Stimulated activated memory B cell treated with anti-CD40 and anti-IgM and Interleukin-4, amounts not matched to agents 10 μg/mL and 1 μg/mL and 100 μg/mL, for 72 hours (primary cell): ENCODE results near the gene TMEM132A.

Experiments used
- ATAC-seq: fragments of 150-1000 bp; cut with Tn5 transposase; 2 replicates; pipeline ENCODE4 v1.10.0; 2021
- H3K27ac Mint-ChIP-seq: one replicate; pipeline ENCODE4 v1.8.0; 2022; ENCODE audit warnings: mild to moderate bottlenecking, mixed read lengths
- H3K27me3 Mint-ChIP-seq: one replicate; pipeline ENCODE4 v1.8.0; 2022; ENCODE audit warnings: mixed read lengths
- H3K36me3 Mint-ChIP-seq: one replicate; pipeline ENCODE4 v1.8.0; 2022; ENCODE audit warnings: mixed read lengths
- H3K4me1 Mint-ChIP-seq: one replicate; pipeline ENCODE4 v1.8.0; 2022; ENCODE audit warnings: mixed read lengths
- H3K4me3 Mint-ChIP-seq: one replicate; pipeline ENCODE4 v1.8.0; 2022; ENCODE audit warnings: mild to moderate bottlenecking, moderate library complexity, mixed read lengths
- H3K9me3 Mint-ChIP-seq: one replicate; pipeline ENCODE4 v1.8.0; 2022; ENCODE audit warnings: mixed read lengths

TMEM132A gene

DNA sequence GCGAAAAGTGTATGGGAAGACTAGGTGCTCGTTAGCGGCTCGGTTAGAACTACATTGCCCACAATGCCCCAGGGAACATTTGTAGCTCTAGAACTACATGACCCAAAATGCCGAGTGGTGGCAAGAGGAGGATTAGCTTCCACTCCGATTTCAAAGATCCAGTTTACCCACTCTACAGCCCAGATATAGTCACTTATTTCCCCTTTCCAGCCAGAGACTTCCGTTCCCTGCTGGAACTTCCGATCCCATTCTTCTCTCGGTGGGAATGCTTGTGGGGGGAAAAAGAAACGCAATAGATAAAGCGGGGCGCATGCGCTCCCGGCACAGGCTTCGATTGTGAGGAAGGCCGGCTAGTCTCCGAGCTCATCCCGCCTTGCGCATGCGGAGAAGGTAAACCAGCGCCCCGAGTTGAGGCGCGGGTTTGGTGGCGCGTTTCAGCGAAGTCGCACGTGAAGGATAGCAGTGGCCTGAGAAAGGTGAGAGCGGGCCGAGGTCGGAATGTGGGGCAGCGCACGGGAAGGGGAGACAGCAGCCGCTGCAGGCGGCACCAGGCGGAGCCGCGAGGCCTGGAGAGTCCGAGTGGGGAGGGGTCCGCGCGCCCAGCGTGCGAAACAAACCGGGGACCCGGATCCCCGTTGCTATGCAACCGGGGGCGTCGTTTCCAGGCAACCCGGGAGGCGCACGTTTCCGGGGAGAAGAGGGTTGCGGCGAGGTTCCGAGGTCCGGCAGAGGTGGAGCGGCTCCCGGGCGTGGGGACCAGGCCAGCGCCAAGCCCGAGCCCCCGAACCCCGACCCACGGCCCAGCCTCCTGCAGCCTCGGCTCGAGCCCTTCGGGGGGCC lies 10.2 kb upstream of the TMEM132A start, which contains the start of gene TMEM109:
TSS of gene TMEM109 (plus strand) at position 366 of the 840 bp plus-strand sequence. CDS start 5,536 bp downstream, outside the sequence.
- Mint-ChIP-seq H3K4me1 (peaks cover 79% of the 10 kb centered on the region), H3K27me3 (no peaks in the 10 kb centered on the region), H3K27ac (peak within 1 kb of the TSS; percentile 95), H3K9me3 (peaks cover 3% of the 10 kb centered on the region), H3K36me3 (peaks cover 18% of the 10 kb centered on the region), H3K4me3 (peak within 1 kb of the TSS; percentile 94)
- ATAC-seq = peak; percentile 71

DNA sequence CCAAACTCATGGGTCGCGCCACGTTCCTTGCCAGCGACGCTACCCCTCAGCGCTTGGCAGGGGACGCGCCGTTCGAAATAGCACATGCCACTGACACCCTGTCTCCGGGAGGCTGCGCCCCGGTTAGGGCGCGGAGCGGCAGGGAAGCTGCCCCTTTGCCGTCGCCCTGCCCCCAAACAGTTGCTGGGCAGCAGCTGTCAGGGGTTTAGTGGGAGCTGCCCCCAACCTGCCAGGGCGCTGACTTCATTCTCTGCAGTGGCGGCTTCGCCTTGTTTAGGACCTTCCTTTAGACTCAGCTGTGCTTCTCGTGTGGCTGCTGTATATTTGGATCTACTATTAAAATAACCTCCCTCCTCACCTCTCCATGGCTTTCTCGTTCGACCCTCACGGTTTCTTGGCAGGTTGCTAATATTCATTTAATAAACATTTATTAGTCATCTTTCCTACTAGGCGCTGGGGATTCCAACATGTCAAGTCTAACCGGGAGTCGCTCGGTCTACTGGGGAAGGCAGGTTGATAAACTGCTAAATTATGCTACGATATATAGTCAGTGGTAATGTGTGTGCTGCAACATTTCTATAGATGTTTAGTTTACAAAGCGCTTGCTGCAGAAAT lies 9.5 kb upstream of the TMEM132A start:
- H3K9me3 Mint-ChIP-seq = peaks cover 3% of the 10 kb centered on the region
- peak; percentile 10 for ATAC-seq
- peaks cover 79% of the 10 kb centered on the region for H3K4me1 Mint-ChIP-seq
- H3K36me3 Mint-ChIP-seq = peaks cover 18% of the 10 kb centered on the region
- H3K4me3 Mint-ChIP-seq = peak overlapping the region; percentile 94
- peak overlapping the region; percentile 95 for H3K27ac Mint-ChIP-seq
- no peaks in the 10 kb centered on the region for H3K27me3 Mint-ChIP-seq

DNA sequence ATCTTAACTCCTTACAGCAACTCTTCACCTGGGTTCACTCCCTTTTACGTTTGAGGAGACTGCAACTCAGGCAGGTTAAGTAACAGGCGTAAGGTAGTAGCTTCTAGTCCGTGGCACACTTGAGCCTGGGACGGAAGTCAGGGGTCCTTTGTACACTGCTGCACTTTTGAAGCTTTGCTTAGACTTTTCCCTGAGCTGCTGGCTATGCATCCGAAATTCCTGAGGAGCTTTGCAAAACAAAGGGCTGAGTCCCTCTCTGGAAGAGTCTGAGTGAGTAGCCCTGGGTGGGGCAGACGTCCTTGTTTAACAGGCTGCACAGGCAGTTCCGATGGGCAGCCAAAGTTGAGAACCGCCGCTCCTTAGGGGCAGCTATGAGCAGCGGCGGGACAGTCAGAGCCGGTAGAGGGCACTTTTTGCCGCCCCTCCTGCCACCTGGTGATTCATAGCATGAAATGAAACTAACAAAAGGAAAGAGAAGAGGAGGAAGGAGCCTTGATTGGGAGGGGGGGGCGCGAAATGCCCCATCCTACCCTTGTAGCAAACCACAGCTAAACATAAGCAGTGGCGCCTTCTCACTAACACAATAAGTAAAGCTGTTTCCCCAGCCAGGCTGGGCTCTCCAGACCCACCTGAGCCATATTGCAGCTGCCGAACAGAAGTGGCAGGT lies 8.9 kb upstream of the TMEM132A start:
- H3K4me1 Mint-ChIP-seq = peaks cover 79% of the 10 kb centered on the region
- peaks cover 22% of the 10 kb centered on the region for H3K36me3 Mint-ChIP-seq
- H3K27me3 Mint-ChIP-seq = no peaks in the 10 kb centered on the region
- H3K4me3 Mint-ChIP-seq = peak overlapping the region; percentile 94
- H3K9me3 Mint-ChIP-seq = no peaks in the 10 kb centered on the region
- ATAC-seq = peak; percentile 81
- H3K27ac Mint-ChIP-seq = peak overlapping the region; percentile 95

DNA sequence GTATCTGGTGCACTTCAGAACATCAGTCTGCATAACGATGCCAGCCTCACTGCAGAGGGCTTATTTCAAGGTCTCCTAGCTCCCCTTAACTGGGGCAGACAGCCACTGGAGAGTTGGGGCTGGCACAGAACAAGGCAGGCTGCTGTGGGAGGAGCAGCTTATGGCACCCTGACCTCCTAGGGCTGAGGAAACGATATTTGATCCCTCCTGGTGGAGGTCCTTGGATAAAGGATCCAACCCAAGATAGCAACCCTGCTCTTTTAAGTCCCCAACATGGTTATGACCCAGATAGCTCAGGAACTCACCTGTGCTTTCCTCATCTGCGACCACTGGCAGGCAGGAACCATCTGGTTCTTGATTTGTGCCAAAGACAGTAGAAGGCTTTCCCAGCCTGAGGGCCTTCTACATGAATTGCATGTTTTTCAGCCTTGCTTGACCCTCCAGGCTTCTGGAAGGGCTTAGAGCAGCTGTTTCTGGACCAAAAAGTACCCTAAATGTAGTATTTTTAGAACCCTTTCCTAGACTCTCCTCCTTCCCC lies 7.5 kb upstream of the TMEM132A start:
- Mint-ChIP-seq H3K36me3 (peaks cover 36% of the 10 kb centered on the region), H3K27ac (peak overlapping the region; percentile 95), H3K4me3 (peak overlapping the region; percentile 23), H3K4me1 (peaks cover 70% of the 10 kb centered on the region), H3K27me3 (no peaks in the 10 kb centered on the region), H3K9me3 (no peaks in the 10 kb centered on the region)
- no peak for ATAC-seq

DNA sequence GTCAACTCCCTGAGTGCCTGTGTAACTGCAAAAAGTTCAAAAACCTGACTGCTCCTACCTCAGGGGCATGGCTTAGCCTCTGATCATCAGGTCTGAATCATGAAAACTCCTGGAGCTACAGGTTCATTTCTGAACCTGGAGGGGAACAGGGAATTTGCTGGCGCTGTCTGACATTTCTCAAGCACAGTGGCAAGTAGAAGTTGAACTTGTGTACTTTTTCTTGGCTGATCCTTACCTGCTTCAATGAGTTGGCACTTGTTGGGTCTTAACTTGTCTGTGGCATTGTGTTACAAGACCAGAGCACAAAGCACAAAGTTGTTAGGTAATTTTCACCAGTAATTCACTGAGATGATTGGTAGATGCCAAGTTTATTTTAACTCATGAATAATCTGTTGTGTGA lies 7.0 kb upstream of the TMEM132A start:
- Mint-ChIP-seq H3K27ac (peak overlapping the region; percentile 95), H3K27me3 (no peaks in the 10 kb centered on the region), H3K4me1 (peaks cover 67% of the 10 kb centered on the region), H3K9me3 (no peaks in the 10 kb centered on the region), H3K36me3 (peaks cover 41% of the 10 kb centered on the region), H3K4me3 (no peak overlapping the region)
- no peak for ATAC-seq

DNA sequence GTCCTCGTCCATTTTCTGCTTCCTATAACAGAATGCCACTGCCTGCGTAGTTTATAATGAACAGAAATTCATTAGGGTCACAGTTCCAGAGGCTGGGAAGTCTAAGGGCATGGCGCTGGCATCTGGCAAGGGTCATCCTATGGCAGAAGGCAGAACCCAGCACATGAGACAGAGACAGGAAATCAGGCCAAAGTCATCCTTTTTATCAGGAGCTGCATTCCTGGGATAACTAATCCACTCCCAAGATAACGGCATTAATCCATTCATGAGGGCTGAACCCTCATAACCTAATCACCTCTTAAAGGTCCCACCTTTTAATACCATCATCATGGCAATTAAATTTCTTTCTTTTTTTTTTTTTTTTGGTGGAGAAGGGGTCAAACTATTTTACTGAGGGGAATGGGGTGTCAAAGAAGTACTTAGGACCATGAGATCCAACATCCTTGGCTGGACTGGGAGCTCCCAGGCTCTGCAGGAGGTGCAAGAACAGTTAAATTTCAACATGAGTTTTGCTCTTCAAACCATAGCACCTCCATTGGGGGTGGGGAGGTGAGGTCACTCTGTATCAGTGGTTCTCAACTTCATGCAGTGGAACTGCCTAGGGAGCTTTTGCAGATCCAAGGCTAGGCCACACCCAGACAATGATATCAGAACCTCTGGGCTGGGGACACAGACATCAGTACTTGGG lies 5.9 kb upstream of the TMEM132A start:
- peaks cover 67% of the 10 kb centered on the region for H3K4me1 Mint-ChIP-seq
- H3K9me3 Mint-ChIP-seq = no peaks in the 10 kb centered on the region
- no peaks in the 10 kb centered on the region for H3K27me3 Mint-ChIP-seq
- no peak for ATAC-seq
- peak overlapping the region; percentile 22 for H3K27ac Mint-ChIP-seq
- H3K36me3 Mint-ChIP-seq = peaks cover 49% of the 10 kb centered on the region
- no peak overlapping the region for H3K4me3 Mint-ChIP-seq

DNA sequence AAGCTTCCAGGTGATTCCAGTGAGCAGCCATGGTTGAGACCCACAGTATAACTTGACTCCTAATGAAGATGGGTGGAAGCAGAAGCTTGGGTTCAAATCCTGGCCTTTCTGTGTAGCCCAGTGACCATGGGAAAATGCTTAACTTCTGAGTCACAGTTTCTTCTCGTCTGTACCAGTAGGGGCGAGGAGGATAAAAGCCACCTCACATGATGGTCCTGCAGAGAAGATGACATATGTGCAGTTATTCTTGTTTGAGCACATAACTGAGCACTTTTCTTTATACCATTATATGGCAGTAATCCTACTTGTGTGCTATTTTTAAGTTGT lies 5.4 kb upstream of the TMEM132A start:
- H3K27me3 Mint-ChIP-seq = no peaks in the 10 kb centered on the region
- peaks cover 63% of the 10 kb centered on the region for H3K4me1 Mint-ChIP-seq

DNA sequence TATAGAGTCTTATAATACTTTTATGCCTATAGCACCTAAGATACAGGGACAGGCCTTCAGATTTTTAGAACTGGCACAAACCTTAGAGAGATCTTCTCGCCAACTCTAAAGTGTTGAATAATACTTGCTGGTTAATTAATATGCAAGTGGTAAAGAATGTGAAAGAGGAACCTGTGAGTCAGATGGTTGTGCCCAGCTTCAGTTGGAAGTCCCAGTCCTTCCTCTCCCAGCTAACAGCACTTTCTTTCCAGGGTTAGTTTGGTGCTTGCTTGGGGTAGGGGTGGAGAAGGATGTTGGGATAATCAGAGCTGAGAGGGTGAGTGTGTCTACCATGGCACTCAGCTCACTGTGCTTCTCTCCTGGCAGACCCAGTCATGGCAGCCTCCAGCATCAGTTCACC lies 4.9 kb upstream of the TMEM132A start:
- Mint-ChIP-seq H3K9me3 (no peaks in the 10 kb centered on the region), H3K4me1 (peaks cover 67% of the 10 kb centered on the region), H3K27me3 (no peaks in the 10 kb centered on the region), H3K27ac (peak overlapping the region; percentile 55), H3K36me3 (peaks cover 52% of the 10 kb centered on the region), H3K4me3 (peak overlapping the region; percentile 9)
- no peak for ATAC-seq

More for the DNA sequence above, 5.4 kb upstream of the TMEM132A start:
- Mint-ChIP-seq H3K9me3 (no peaks in the 10 kb centered on the region), H3K27ac (peak overlapping the region; percentile 55), H3K4me3 (no peak overlapping the region), H3K36me3 (peaks cover 52% of the 10 kb centered on the region)
- ATAC-seq = no peak

DNA sequence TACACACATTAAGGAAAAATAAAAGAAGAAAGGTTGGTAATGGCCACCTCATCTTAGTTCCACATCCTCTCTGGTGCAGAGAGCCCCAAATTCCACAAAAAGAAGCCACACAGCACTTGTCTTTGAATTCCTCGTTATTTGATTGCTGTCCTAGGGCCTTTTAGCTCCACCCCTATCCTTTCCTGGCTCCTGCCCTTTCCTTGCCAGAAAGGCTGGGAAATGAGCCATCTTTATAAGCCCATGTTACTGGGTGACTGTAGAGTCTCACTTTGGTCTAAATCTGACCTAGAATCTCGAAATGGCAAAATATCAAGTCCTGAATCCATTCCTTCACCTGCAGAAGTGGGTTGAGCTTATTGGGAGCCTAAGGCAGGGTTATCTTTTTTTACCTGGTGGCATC lies 4.3 kb upstream of the TMEM132A start:
- Mint-ChIP-seq H3K27me3 (no peaks in the 10 kb centered on the region), H3K4me3 (no peak overlapping the region), H3K9me3 (no peaks in the 10 kb centered on the region), H3K27ac (peak overlapping the region; percentile 55), H3K4me1 (peaks cover 66% of the 10 kb centered on the region), H3K36me3 (peaks cover 52% of the 10 kb centered on the region)
- ATAC-seq = no peak

DNA sequence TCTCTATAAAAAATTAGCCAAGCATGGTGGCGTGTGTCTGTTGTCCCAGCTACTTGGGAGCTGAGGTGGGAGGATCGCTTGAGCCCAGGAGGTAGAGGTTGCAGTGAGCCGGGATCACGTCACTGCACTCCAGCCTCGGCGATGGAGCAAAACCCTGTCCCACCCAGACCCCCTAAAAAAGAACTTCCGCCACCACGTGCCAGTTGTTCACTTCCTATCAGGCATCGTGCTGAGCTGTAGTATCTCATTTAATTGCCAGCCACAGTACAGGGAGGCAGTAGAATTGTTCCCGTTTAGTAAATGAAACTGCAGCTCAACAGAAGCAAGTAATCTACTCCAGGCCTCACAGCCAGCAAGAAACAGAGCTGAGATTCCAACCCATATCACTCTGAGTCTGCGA lies 3.0 kb upstream of the TMEM132A start:
- Mint-ChIP-seq H3K4me3 (no peak overlapping the region), H3K36me3 (peaks cover 47% of the 10 kb centered on the region), H3K4me1 (peaks cover 66% of the 10 kb centered on the region), H3K27me3 (no peaks in the 10 kb centered on the region), H3K9me3 (no peaks in the 10 kb centered on the region), H3K27ac (no peak overlapping the region)
- no peak for ATAC-seq

DNA sequence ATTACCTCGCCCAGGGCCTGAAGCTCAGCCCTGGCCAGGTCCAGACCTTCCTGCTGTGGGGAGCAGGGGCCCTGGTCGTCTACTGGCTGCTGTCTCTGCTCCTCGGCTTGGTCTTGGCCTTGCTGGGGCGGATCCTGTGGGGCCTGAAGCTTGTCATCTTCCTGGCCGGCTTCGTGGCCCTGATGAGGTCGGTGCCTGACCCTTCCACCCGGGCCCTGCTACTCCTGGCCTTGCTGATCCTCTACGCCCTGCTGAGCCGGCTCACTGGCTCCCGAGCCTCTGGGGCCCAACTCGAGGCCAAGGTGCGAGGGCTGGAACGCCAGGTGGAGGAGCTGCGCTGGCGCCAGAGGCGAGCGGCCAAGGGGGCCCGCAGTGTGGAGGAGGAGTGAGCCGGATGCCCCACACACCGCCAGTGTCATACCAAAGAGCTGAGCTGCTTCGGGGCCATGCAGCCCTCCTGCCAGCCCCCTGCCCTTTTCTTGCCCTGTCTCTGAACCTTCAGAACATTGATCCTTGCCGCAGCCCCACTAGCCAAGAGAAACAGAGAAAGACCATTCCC lies 2.4 kb upstream of the TMEM132A start:
- Mint-ChIP-seq H3K36me3 (peaks cover 46% of the 10 kb centered on the region), H3K4me1 (peaks cover 66% of the 10 kb centered on the region), H3K27me3 (no peaks in the 10 kb centered on the region), H3K9me3 (no peaks in the 10 kb centered on the region), H3K4me3 (no peak overlapping the region), H3K27ac (peak overlapping the region; percentile 62)
- ATAC-seq = no peak

DNA sequence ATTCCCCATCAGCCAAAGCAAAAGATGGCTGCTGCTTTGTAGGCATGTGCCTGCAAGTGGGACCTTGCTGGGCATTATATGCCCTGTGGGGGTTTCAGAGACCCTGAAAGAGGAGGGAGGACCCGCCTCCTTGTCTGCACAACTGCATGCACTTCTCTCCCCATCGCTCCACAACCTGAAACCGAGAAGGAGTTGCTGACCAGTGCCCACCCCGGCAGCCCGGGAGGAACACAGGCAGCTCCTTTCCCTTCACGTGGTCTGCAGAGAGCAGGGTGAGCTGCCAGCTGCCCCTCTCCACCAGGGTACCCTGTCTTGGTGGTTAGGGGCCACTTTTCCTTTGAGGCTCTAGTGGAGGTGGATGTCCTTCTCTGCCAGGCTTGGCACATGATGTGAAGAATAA lies 1.4 kb upstream of the TMEM132A start:
- peaks cover 41% of the 10 kb centered on the region for H3K36me3 Mint-ChIP-seq
- H3K27ac Mint-ChIP-seq = peak overlapping the region; percentile 62
- H3K27me3 Mint-ChIP-seq = no peaks in the 10 kb centered on the region
- H3K4me1 Mint-ChIP-seq = peaks cover 70% of the 10 kb centered on the region
- H3K9me3 Mint-ChIP-seq = no peaks in the 10 kb centered on the region
- H3K4me3 Mint-ChIP-seq = no peak overlapping the region
- ATAC-seq = no peak

DNA sequence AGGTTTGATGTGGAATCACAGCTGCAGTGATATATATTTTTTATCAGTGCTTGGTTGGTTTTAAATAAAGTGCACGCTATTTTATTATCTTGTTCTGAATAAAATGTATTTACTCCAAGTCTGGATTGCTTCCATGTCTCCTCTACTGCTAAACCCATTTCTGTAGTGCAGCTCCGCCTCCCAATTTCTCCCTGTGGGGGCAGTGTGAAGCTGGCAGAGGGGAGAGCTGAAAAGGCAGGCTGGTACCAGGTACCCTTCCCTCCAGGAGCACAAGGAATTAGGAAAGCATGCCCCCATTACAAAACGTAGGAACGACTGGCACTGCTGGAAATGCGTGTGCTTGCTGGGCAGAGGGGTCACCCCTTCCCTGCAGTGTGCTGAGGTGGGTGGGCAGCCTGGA lies 934 bp upstream of the TMEM132A start:
- Mint-ChIP-seq H3K4me1 (peaks cover 67% of the 10 kb centered on the region), H3K36me3 (peaks cover 41% of the 10 kb centered on the region), H3K27ac (no peak overlapping the region), H3K4me3 (peak overlapping the region; percentile 16), H3K27me3 (no peaks in the 10 kb centered on the region), H3K9me3 (no peaks in the 10 kb centered on the region)
- no peak for ATAC-seq

DNA sequence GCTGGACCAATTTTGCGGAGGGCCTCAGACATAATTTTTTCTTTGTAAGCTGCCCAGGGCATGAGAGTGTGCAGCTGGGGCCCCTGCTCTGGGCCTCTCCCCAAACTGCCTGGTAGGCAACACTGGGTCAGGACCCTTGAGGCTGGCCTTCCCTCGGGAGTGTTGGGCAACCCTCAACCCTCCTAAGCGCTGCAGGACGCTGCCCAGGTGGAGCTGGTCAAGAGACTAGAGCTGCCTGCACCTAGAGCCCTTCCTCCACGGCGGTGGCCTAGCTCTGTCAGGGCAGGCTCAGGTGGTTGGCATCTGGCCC lies 505 bp upstream of the TMEM132A start:
- Mint-ChIP-seq H3K27me3 (no peaks in the 10 kb centered on the region), H3K27ac (peak overlapping the region; percentile 21), H3K4me1 (peaks cover 62% of the 10 kb centered on the region), H3K4me3 (peak overlapping the region; percentile 75), H3K9me3 (no peaks in the 10 kb centered on the region), H3K36me3 (peaks cover 41% of the 10 kb centered on the region)
- peak; percentile 21 for ATAC-seq
